Loucy (cell line): ENCODE results near the gene TMEM89.

Experiments
- H2AFZ ChIP-seq: fragments of 200-600 bp; sonication (generic); 2 replicates; pipeline ENCODE4 v1.6.0; 2016; ENCODE audit warnings: antibody characterized with exemption, mild to moderate bottlenecking, low read length, moderate library complexity
- H3F3A ChIP-seq: fragments of 200-600 bp; 2 replicates; pipeline ENCODE4 v1.6.0; 2016; ENCODE audit warnings: antibody characterized with exemption, low read depth, mild to moderate bottlenecking
- H3K27me3 ChIP-seq: fragments of 200-600 bp; sonication (generic); 2 replicates; pipeline ENCODE4 v1.6.1; 2014; ENCODE audit warnings: low read length, mild to moderate bottlenecking; ENCODE audit not compliant: insufficient read depth, poor library complexity, severe bottlenecking
- H3K36me3 ChIP-seq: fragments of 200-600 bp; sonication (generic); 2 replicates; pipeline ENCODE4 v1.6.1; 2016; ENCODE audit warnings: low read length; ENCODE audit not compliant: insufficient read depth
- H3K4me1 ChIP-seq: fragments of 200-600 bp; sonication (generic); 2 replicates; pipeline ENCODE4 v1.5.1; 2014; ENCODE audit warnings: low read length, mild to moderate bottlenecking; ENCODE audit not compliant: insufficient read depth, poor library complexity, severe bottlenecking
- H3K4me2 ChIP-seq: fragments of 200-600 bp; sonication (generic); 2 replicates; pipeline ENCODE4 v1.6.0; 2014; ENCODE audit warnings: antibody characterized with exemption, low read length, low read depth, mild to moderate bottlenecking; ENCODE audit not compliant: poor library complexity, severe bottlenecking
- H3K4me3 ChIP-seq: fragments of 200-600 bp; sonication (generic); 2 replicates; pipeline ENCODE4 v1.5.1; 2014; ENCODE audit warnings: low read length, mild to moderate bottlenecking, mixed read lengths; ENCODE audit not compliant: poor library complexity, severe bottlenecking
- H3K79me2 ChIP-seq: fragments of 200-600 bp; sonication (generic); 2 replicates; pipeline ENCODE4 v1.6.1; 2014; ENCODE audit warnings: low read length; ENCODE audit not compliant: insufficient read depth
- H3K9ac ChIP-seq: fragments of 200-600 bp; sonication (generic); 2 replicates; pipeline ENCODE4 v1.6.0; 2014; ENCODE audit warnings: mild to moderate bottlenecking, low read depth, low read length, moderate library complexity; ENCODE audit not compliant: poor library complexity, severe bottlenecking
- H3K9me2 ChIP-seq: fragments of 200-600 bp; sonication (generic); replicated peaks from 2 replicates; pipeline ENCODE4 v1.6.1; 2016; ENCODE audit warnings: low read depth, low read length, mixed read lengths
- H3K9me3 ChIP-seq: fragments of 200-600 bp; sonication (generic); 2 replicates; pipeline ENCODE4 v1.6.1; 2014; ENCODE audit warnings: mild to moderate bottlenecking, antibody characterized with exemption, low read length, low read depth; ENCODE audit not compliant: insufficient read depth
- H4K20me1 ChIP-seq: fragments of 200-600 bp; sonication (generic); 2 replicates; pipeline ENCODE4 v1.6.0; 2014; ENCODE audit warnings: antibody characterized with exemption, low read length, mild to moderate bottlenecking; ENCODE audit not compliant: insufficient read depth, poor library complexity, severe bottlenecking
- EZH2phosphoT487 ChIP-seq: fragments of 200-600 bp; IDR thresholded peaks from 2 replicates; pipeline ENCODE4 v1.6.1; 2018; ENCODE audit warnings: antibody characterized with exemption, mild to moderate bottlenecking, moderate library complexity, borderline replicate concordance
- TF ChIP-seq, protein P1 (sequence below): fragments of 200-600 bp; sonication (generic); conservative IDR thresholded peaks from 2 replicates; pipeline ENCODE4 v1.5.1; 2014; ENCODE audit warnings: mild to moderate bottlenecking, antibody characterized with exemption, low read length

The TMEM89 gene

DNA sequence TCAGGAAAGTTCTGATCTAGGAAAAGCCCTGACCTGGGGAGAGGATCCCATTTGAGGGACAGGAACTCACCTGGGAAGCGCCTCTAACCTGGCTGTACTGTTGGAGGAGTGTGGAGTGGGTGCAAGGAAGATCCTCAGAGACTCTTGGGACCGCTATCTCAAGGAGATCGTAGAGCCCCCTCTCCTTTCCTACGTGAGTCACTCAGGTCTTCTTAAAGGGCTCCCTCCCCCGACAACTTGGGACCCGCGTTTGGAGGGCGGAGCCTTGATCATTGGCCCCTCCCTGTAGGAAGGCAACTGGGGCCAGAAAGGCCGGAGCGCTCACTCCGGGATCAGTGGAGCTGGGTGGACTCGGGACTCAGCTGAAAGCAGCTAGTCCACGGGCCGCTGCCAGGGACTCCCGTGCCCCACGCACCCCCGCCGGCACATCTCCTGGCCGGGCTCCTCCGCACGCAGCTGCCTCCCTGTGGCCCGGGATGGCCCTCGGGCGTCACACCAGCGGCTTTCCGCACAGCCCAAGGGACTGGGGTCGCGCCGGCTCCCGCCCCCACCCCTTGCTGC, 13.2 kb upstream of the TMEM89 start:
- TF ChIP-seq, protein P1, sequence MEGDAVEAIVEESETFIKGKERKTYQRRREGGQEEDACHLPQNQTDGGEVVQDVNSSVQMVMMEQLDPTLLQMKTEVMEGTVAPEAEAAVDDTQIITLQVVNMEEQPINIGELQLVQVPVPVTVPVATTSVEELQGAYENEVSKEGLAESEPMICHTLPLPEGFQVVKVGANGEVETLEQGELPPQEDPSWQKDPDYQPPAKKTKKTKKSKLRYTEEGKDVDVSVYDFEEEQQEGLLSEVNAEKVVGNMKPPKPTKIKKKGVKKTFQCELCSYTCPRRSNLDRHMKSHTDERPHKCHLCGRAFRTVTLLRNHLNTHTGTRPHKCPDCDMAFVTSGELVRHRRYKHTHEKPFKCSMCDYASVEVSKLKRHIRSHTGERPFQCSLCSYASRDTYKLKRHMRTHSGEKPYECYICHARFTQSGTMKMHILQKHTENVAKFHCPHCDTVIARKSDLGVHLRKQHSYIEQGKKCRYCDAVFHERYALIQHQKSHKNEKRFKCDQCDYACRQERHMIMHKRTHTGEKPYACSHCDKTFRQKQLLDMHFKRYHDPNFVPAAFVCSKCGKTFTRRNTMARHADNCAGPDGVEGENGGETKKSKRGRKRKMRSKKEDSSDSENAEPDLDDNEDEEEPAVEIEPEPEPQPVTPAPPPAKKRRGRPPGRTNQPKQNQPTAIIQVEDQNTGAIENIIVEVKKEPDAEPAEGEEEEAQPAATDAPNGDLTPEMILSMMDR = no peak
- TF ChIP-seq EZH2phosphoT487 = no peak
- peaks cover 40% of the 10 kb centered on the region for H3K79me2 ChIP-seq
- H3K4me2 ChIP-seq = peak overlapping the region; percentile 97
- no peaks in the 10 kb centered on the region for H3F3A ChIP-seq
- peaks cover 11% of the 10 kb centered on the region; the same call in 1 of the 2 replicates for H3K36me3 ChIP-seq
- H4K20me1 ChIP-seq = peaks cover 18% of the 10 kb centered on the region
- no peaks in the 10 kb centered on the region for H3K9me2 ChIP-seq
- H3K9me3 ChIP-seq = no peaks in the 10 kb centered on the region
- peak overlapping the region; percentile 93 for H3K9ac ChIP-seq
- H3K4me3 ChIP-seq = peak overlapping the region; percentile 90
- no peaks in the 10 kb centered on the region for H3K27me3 ChIP-seq
- H2AFZ ChIP-seq = peak overlapping the region; percentile 81
- peaks cover 23% of the 10 kb centered on the region for H3K4me1 ChIP-seq

DNA sequence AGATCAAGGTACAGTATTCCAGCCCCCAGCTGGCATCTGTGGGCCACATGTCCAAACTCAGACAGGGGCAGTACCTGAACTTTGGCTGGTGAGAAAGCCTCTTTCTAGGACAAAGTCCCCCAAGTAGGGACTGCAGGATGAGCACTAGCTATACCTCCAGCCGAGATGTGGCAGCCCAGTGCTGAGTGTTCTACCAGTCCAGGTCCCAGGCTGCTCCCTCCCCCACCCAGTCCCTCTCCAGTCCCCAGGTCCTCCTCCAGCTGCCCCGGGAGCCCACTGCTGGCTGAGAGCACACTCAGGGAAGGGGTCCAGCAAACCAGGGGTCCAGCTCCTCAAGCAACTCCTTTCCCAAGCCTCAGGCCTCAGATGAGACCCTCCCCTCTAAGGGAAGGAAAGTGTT, 12.2 kb upstream of the TMEM89 start:
- TF ChIP-seq EZH2phosphoT487 = no peak
- TF ChIP-seq, protein P1 = no peak
- Histone ChIP-seq H3K4me3 (peak overlapping the region; percentile 90), H2AFZ (no peak overlapping the region), H3K4me1 (peaks cover 23% of the 10 kb centered on the region), H3K9me2 (no peaks in the 10 kb centered on the region), H3K27me3 (no peaks in the 10 kb centered on the region), H3K79me2 (peaks cover 40% of the 10 kb centered on the region), H3K9me3 (no peaks in the 10 kb centered on the region), H4K20me1 (peaks cover 18% of the 10 kb centered on the region), H3K9ac (peak overlapping the region; percentile 93), H3K4me2 (peak overlapping the region; percentile 97), H3K36me3 (peaks cover 21% of the 10 kb centered on the region; the same call in 1 of the 2 replicates), H3F3A (no peaks in the 10 kb centered on the region)

DNA sequence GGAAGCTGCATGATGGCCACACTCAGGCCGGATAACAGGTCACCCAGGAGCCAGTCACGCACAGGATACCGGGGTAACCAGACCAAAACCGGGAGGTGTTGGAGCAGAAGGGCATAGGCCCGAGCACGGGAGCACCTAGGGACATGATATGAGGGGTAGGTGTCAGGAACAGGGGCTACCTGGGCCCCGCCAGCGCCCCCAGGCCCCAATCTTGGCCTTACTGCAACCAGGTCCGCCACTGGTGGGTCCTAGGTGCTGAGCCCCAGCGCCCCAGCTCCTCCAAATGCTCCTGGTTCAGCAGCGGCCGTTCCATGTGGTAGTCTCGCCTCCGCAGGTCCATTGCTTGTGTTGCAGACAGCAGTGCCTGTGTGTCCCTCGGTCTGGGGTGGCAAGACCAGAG, 11.7 kb upstream of the TMEM89 start:
- Histone ChIP-seq H3K4me3 (no peak overlapping the region), H3K9me2 (no peaks in the 10 kb centered on the region), H3K36me3 (peaks cover 26% of the 10 kb centered on the region; the same call in 1 of the 2 replicates), H2AFZ (no peak overlapping the region), H3K9me3 (no peaks in the 10 kb centered on the region), H3F3A (no peaks in the 10 kb centered on the region), H4K20me1 (peaks cover 18% of the 10 kb centered on the region), H3K4me2 (peak overlapping the region; percentile 97), H3K9ac (peak overlapping the region; percentile 93), H3K27me3 (no peaks in the 10 kb centered on the region), H3K79me2 (peaks cover 40% of the 10 kb centered on the region), H3K4me1 (peaks cover 23% of the 10 kb centered on the region)
- TF ChIP-seq, protein P1 = no peak
- TF ChIP-seq EZH2phosphoT487 = no peak
